GM03348 (cell line): Measurements from ENCODE around the gene TBC1D7.
A peak's percentile ranks its signal among the peaks of the same experiment; 100 is the strongest.

ENCODE experiments used
- DNase-seq: peaks from one replicate; pipeline ENCODE4 v3.0.0; 2012; ENCODE audit warnings: low spot score

Gene TBC1D7

DNA sequence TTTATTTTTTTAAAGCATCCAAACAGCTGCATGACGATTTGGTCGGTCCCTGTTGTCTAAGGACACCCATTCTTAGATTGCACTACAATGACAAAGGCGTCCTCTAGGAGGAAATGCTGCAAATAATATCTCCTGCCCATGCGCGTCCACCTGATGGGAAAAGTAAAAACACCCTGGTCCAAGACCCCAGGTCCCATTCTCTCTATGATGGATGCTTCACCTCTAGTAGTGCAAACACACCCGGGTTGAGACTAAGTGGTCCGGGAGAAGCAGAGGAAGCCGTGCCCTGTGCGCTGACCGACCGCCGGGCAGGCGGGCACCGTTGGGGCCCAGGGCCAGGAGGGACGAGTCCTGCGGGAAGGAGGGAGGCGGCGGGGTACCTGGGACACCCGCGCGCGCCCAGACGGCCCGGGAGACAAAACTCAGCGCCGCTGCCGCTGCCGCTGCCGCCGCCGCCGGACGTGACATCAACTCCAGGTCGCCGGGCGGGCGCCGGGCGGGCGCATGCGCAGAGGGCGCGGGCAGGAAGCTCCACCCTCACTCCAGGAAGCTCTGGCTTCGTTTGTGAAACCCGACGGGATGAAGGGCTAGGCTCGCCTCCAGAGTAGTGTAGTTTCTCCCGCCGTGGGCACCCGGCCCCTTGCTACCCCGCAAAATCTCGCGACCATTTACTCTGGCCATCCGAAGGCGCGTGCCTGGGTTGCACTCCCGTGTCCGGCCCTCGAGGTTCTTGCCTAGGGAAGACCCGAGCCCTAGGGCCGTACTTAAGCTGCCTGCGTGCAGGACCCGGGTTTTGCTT lies at the start of gene TBC1D7:
TBC1D7 (minus strand) TSS at position 462 of the 799 bp plus-strand sequence. CDS start 1,639 bp downstream, outside the sequence.
- peak; percentile 98 for DNase-seq

DNA sequence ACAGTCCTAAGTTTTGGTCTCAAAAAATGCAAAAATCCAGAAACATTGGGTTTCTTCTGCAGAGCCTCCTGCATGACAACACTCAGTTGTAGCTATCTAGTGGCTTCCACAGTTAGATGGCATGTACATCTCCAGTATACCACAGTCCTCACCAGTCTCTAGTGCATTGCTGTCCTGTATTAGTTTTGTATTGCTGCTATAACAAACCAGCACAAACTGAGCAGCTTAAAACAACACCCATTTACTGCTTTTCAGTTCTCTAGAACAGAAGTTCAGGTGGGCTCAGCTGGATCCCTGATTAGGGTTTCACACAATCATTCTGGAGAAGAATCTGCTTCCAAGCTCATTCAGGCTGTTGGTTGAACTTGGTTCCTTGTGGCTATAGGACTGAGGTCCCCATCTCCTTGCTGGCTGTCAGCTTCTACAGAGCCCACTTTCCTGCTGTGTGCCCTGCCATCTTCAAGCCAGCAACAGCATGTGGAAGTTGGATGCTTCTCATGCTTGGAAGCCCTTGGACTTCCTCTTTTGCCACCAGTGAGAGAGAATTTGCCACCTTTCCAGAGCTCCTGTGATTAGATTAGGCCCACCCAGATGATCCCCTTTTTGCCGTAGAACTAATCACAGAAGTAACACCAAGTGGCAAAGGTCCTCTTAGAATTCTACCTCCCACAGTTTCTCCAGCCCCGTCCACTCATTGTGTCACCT lies 48.9 kb upstream of the TBC1D7 start:
- DNase-seq = no peak

DNA sequence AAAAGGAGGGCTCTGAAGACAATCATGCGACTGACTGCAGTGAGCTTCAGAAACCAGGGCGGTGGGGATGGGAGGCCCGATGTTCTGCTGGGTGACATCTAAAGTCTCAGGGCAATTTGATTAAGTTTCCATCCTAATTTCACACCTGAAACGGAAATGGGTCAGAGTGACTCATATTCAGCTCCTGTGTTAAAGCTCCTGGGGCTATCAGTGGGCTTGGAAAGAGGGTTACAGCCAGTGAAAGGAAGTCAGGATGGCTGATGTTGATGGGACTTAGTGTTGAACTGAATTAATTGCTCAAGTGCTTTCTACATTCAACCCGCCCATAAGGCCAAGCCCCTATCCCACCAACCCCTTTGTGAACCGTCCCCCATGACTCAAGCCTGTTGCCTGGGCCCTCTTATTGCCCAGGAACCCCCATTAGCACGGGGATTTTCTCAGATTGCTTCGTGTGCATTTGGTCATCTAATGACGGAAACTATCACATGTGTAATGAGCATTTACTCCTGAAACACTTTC lies 47.1 kb upstream of the TBC1D7 start:
- no peak for DNase-seq

DNA sequence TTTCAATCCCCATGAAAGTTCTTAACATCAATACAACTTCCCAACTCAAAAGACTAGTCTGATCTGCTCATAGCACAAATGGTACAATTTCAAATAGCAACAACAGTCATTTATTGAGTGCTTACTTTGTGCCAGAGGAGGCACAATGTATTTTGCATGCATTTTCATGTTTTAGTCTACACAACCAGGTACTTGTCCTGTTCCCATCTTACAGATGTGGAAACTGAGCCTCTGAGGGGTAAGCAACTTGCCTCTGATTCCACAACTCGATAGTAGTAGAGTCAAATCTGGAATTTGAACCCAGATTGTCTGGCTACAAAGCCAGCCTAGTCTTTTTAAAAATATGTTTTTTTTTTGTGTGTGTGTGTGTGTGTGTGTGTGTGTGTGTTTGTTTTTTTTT lies 45.6 kb upstream of the TBC1D7 start:
- no peak for DNase-seq

DNA sequence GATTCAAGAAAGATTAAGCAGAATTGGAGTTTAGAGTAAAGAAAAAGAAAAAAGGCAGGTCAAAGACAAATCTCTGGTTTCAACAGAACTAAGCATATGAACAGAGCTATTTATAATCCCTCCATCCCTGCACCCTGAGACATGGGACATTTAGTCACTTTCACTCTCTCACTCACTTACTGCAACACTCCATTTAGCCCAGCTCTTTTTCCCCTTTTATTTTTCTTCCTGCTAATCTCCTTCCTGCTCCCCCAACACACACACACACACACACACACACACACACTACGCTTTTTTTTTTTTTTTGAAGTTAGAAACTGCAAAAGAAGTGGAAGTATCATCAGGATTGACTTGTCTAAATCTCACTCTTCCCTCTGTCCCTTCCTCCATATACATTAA lies 45.1 kb upstream of the TBC1D7 start:
- no peak for DNase-seq

DNA sequence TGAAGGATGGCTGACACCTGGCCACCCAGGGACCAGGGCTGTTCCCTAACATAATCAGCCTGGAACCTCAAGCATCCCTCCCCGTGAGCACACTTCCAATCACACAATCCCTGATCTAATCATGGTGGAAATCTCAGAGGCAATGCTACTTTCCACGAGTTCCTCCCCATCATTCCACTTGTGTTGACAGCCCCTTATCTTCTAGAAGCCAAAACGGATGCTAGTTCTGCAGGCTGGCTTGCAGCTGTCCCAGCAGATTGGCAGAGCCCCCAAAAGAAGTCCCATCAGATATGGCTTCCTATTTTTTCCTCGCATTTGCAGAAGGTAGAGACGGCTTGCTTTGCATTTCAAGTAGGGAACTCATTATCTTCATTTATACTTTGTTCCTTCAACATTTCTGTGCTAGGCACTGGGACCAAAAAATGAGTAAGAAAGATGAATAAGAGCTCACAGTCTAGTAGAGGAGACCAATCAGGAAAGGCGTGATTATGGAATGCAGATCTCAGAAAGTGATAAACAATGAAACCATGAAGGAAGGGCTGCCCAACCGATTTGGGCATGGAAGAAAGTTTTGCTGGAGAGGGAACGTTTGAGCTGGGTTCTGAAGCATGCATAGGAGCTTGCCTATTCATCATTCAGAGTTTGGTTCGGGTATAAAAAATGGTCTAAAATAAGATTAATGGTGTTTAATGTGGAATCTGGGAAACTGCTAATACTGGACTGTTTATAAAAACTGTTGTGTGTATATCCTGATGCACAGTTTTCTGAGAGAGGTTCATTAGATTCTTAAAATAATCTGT lies 44.6 kb upstream of the TBC1D7 start:
- DNase-seq = peak; percentile 40

DNA sequence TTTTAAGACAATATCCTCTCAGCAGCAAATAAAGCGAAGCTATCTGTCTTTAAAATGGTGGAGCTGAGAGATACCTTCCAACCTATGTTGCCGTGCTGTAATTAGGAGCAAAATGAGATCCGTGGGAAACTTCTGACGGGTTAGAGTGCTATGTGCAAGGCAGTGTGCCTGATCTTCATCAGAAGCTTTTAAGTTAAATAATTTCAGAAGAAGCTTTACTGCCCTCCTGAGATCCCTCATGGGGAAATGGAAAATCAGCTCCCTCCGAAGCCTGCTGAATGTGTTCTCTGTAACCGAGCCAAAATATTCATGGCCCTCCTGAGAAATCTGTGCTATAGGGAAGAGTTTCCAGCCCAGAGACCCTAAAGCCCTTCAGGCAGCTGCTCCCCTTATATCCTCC lies 43.7 kb upstream of the TBC1D7 start:
- DNase-seq = no peak

DNA sequence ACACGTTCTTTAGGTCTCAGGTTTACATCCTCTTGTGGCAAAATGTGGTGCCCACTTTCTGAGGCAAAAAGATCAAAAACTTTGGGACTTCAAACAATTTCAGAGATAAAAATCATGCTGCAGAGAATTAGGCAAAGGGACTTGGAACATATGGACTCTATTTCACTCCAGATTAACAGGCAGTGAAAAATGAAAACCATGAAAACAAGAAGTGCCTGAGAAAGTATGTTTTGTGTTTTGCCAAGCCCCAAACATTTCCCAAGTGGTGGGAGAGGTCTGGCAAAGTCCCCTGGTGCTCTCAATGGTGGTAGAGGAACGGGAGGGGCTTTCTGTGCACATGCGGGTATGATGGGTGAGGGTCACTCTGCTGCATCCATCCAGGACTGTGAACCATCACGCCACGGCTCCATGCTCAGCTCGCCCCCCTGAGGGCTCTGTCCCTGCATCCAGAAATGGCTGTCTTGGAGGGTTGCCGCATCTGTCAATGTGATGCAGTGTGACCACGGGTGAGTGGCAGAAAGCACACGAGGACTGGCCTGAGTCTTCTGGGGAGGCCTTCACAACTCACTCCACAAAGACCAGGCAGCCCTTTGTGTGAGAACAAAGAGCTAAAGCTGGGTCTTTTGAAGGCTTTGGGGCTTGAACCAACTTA lies 43.2 kb upstream of the TBC1D7 start:
- DNase-seq = no peak

DNA sequence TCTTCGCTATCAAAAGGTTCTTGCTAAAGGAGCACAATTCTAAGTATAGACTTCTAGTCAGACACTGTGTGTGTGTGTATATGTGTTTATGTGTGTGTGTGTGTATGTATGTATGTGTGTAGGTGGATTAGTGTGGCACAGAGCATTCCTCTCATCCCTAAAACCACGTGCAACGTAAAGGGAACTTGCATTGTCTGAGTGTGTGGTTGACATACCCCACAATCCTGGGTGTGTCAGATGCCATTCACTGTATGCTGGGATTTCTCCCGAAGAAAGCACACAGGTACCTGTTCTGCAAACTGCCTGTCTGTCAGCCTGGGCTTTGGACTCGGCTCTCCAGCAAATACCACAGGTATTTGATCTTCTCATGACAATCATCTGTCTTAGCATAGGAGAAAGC lies 42.3 kb upstream of the TBC1D7 start:
- DNase-seq = no peak

DNA sequence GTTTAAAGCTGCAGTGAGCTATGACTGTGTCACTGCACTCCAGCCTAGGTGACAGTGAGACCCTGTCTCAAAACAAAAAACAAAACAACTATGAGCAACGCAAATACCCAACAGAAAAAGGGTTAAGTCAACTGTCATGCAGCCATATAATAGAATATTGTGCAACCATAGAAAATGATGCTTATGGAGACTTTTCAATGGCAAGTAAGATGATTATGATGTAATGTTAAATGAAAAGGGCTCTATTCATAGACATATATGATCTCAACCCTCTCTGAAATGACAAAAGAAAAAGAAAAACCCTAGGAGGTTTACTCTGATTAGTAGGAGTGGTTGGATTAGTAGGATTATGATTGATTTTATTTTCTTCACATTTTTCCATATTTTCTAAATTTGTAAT lies 41.3 kb upstream of the TBC1D7 start:
- no peak for DNase-seq

DNA sequence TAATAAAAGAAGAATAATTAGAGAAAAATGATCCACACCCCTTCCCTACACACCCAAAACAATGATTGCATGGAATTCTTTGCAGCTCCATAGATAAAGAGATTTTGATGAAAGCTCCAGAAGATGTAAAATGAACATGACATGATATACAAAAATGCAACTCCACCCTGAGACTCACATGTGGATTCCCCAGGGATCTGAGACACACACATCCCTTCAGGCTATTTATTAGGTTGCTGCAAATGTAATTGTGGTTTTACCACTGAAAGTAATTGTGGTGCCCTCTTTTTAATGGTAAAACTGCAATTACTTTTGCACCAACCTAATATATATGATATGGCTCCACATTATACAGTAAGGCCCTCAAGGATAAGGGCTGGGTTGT lies 40.4 kb upstream of the TBC1D7 start:
- peak; percentile 47 for DNase-seq

DNA sequence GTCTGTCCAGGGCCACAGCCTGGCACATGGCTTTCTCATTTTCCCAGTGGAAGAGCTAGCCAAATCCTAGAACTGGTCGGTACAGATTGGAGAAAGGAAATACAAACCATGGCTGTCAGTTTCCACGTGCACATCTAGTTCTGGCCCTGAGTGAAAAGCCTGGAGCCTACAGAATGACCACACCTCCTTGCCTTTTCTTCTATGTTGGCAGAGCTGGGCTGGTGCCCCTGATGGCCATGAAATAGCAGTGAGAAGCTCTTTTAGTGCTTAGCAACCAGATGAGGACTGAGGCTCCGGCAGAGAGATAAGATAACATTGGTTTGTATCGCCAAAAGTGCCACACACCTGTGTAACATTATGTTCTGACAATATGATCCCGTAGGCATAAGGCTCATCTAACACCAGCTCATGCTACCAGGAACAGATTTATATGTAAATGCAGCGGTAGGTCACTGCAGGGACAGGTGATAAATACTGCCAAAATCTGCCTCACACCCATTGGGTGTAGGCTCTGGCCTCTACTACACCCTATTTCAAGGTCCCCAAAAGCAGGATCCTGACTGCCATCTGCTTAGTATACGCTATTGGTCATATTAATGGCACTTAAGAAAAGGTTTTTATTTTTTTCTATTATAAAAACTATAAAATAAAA lies 39.9 kb upstream of the TBC1D7 start:
- no peak for DNase-seq

DNA sequence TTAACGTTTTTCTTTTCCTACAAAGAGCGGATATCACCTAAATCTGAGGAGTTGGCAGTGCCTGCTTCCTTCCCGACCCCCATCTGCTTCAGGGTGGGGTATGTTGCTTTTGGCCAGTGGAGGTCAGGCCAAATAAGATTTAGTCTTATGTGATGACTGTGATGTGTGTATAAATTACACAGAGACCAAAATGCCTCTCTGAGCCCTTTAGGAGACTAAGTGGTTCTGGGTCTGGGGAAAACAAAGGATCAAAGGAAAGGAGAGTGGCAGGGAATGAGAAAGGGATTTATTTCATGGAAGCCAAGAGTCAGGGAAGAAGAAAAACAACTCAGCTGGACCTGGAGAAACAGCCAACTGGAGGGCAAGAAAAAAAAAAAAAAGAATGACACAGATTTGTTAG lies 39.1 kb upstream of the TBC1D7 start:
- DNase-seq = no peak

DNA sequence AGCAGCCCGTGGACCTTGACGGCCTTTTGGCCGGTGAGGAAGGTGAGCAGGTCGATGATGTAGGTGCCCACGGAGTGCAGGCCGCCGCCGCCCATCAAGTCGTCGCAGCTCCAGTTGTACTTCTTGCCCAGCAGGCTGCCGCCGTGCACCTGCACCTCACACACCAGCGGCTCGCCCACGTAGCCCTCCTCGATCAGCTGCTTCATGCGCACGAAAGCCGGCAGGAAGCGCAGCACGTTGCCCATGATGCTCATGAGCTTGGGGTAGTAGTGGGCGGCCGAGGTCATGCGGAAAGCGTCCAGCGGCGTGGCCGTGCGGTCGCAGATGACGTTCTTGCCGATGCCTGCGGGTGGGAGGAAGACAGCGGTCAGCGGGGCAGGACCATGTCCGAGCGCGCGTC lies 37.0 kb upstream of the TBC1D7 start:
- DNase-seq = no peak

DNA sequence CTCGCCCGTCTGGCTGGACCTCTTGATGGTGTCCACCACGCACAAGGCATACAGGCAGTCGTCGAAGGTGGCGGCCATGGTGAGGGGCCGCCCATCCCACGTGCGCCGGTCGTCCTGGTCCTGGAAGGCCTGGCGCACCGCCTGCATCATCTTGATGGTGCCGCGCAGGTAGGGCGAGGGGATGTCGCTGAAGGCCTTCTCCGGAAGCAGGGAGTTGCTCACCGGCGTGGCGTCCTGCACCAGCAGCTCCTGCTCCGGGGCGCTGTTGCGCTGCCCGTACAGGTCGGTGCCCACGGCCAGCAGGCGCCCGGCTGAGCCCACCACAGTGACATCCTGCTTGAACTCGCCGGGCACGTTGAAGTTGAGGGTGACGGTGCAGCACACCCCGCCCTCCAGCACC lies 36.5 kb upstream of the TBC1D7 start:
- DNase-seq = no peak

DNA sequence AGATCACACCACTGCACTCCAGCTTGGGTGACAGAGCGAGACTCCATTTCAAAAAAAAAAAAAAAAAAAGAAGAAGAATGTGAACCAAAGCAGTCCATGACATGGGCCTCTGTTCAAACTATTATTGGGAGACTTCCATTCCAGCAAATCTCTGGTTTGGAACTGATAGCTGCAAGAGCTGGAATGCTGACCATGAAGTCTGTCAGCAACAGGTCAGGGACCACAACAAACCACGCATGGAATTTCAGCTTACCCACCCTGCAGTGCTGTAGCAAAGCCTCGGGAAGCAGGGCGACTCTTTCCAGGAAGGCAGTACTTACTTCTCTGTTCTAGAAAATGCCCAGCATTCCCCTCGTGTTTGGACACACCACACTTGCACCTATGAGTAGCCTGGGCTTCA lies 34.1 kb upstream of the TBC1D7 start:
- no peak for DNase-seq

DNA sequence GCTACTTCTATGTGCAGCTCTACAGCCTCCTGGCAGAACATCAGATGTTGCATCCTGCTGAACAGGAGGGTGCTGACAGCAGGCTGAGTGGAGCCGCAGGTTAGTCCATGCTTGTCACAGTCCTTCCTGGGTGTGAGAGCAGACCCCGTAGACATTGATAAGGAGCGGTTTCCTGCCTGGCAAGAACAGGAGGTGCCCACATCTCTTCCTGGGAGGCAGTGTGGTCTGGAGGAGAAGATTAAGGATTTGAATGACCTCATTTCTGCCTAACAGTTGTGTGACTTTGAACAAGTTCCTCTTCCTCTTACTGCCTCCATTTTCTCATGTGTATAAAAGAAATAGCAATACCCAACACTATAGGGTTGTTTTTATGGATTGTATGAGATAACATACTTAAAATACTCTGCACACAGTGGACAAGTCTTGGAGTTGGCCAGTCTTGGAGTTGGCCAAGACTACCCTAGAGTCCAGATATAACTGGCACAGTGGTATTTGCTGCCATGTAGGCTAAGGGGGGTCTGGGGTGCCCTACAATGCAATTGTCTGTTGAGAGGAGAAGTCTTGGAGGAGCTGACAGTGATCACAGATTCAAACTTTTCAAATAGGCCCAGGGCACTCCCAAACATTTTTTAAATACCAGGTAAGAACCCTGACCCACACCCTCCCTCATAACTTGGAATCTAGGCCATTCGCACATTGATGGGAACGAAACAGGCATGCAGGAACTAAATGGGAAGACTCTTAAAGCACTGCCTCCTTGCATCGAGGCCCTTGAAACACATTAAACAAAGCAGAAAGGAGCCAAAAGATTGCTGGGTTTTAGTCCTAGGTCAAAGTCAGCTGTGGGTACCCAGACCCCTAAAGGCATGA lies 32.6 kb upstream of the TBC1D7 start:
- DNase-seq = no peak

DNA sequence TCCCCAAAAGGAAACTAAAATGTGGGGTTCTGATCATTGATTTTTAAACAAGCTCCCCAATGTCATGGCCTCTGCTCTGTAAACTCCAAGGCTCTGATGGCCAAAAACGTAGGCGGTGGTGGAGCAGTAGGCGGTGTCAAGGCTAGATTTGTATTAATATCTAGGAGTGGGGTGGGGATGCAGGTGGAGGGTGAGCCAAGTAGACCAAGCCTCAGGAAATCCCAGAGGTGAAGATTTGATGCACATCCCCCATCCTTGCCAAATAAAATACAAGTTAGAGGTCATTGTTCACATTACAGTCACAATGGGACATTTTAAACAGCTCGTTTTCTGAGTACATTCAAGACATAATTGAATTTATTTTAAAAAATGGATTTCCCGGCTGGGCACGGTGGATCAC lies 30.9 kb upstream of the TBC1D7 start:
- no peak for DNase-seq

DNA sequence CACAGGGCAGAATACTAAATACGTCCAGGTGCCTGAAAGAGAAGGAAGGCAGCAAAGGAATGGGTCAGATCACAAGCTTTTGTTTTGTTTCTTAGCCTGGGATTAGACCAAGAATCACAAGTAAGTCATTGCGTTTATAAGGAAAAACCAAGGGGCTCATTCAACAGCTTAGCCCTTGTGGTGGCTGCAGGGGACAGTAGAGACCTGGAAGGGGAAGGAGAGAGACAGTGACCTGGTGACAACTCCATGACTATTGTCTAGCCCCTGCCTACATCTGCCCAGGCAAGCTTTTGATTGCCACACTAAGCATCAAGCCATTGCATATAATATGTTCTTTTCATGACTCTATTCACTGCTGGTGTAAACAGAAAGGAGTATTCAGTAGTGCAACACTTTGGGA lies 30.2 kb upstream of the TBC1D7 start:
- DNase-seq = no peak

DNA sequence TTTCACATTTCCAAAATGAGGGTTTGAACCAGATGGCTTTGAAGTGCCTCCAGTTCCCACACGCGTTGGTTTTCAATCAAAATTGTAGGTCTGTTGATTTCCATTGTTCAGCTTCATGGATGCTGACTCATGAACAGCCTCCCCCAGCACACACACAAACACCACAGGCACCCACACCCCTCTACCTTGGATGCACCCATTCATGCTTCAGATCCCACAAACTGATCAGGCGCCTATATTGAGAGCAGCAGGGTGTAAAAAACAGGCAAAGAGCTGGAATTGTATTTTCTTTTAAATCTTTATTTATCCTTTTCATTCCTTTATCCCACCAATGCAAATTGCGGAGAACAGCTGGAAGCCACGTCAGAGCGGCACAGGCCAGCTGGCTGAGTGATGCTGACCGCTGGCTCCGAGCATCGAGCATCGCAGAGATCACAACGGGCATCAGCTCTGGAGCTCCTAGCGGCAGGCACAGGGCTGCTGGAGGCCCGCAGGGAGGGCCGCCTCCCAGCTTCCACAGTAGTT lies 29.3 kb upstream of the TBC1D7 start:
- DNase-seq = no peak
